SK-N-SH (cell line): ENCODE results near the gene CENPO. TPM values are rescaled to one million over a fixed set of nuclear protein-coding genes. Genes with fewer than 3 reads are reported as not detected.

ENCODE experiments used
- CTCF ChIA-PET: fragments of 300-600, 350-600 bp; formaldehyde crosslinking; extraction: SDS; loops from one replicate; lab custom pipeline; 2021; lab: Yijun Ruan, JAX
- POLR2A ChIA-PET: fragments of 350-600 bp; sonication (Branson Sonifier 250); formaldehyde crosslinking; extraction: SDS; loops from one replicate; lab custom pipeline; 2020; ENCODE audit warnings: antibody characterized with exemption, inconsistent platforms; lab: Yijun Ruan, JAX
- DNase-seq: peaks from one replicate; pipeline ENCODE4 v3.0.0; 2012
- H2AFZ ChIP-seq: fragments of 200-600 bp; sonication (generic); 2 replicates; pipeline ENCODE4 v1.8.1; 2016; ENCODE audit warnings: antibody characterized with exemption, mild to moderate bottlenecking, low read depth
- H3F3A ChIP-seq: fragments of 200-600 bp; sonication (generic); replicated peaks from 2 replicates; pipeline ENCODE3; 2016; ENCODE audit warnings: antibody characterized with exemption, mild to moderate bottlenecking; ENCODE audit not compliant: insufficient read depth
- H3K27ac ChIP-seq, 2 experiments: fragments of 200-500 bp in 1 of 2; fragments of 200-600 bp in 1 of 2; sonication (Bioruptor generic) in 1 of 2; sonication (generic), shearing (Covaris generic) in 1 of 2; 2 replicates each; pipeline versions ENCODE4 v1.5.1 to v1.6.1; 2014 to 2016; ENCODE audit warnings: low read depth in 2 of 2, inconsistent platforms in 1 of 2, low read length in 1 of 2, mild to moderate bottlenecking in 1 of 2, mixed read lengths in 1 of 2
- H3K27me3 ChIP-seq: fragments of 200-600 bp; sonication (generic), shearing (Covaris generic); 2 replicates; pipeline ENCODE4 v1.6.1; 2016; ENCODE audit warnings: mixed run types; ENCODE audit not compliant: insufficient read depth
- H3K36me3 ChIP-seq, 2 experiments: fragments of 200-500 bp in 1 of 2; fragments of 200-600 bp in 1 of 2; sonication (Bioruptor generic) in 1 of 2; sonication (generic) in 1 of 2; replicated peaks in 1 of 2; 2 replicates each; pipeline versions ENCODE3 to v1.5.1; 2014 to 2016; ENCODE audit warnings: low read length in 1 of 2, mild to moderate bottlenecking in 1 of 2; ENCODE audit not compliant: insufficient read depth in 2 of 2, control insufficient read depth in 1 of 2
- H3K4me1 ChIP-seq, 2 experiments: fragments of 200-500 bp in 1 of 2; fragments of 200-600 bp in 1 of 2; sonication (Bioruptor generic) in 1 of 2; sonication (generic), shearing (Covaris generic) in 1 of 2; 2 replicates each; pipeline versions ENCODE4 v1.5.1 to v1.6.1; 2014 to 2016; ENCODE audit warnings: low read depth in 1 of 2, low read length in 1 of 2, mixed run types in 1 of 2; ENCODE audit not compliant: insufficient read depth in 2 of 2, control insufficient read depth in 1 of 2
- H3K4me2 ChIP-seq: fragments of 200-600 bp; sonication (generic), shearing (Covaris generic); 2 replicates; pipeline ENCODE4 v1.6.1; 2017; ENCODE audit warnings: mixed run types
- H3K4me3 ChIP-seq, 2 experiments: fragments of 200-500 bp in 1 of 2; fragments of 200-600 bp in 1 of 2; sonication (Bioruptor generic) in 1 of 2; sonication (generic), shearing (Covaris generic) in 1 of 2; 2 replicates each; pipeline versions ENCODE4 v1.5.1 to v1.8.1; 2014 to 2016; ENCODE audit warnings: low read depth in 2 of 2, inconsistent platforms in 1 of 2, low read length in 1 of 2, mild to moderate bottlenecking in 1 of 2, mixed read lengths in 1 of 2, moderate library complexity in 1 of 2
- H3K79me2 ChIP-seq: fragments of 200-600 bp; sonication (generic); 2 replicates; pipeline ENCODE4 v1.8.1; 2017; ENCODE audit warnings: mild to moderate bottlenecking; ENCODE audit not compliant: insufficient read depth
- H3K9ac ChIP-seq: fragments of 200-600 bp; sonication (generic); 2 replicates; pipeline ENCODE4 v1.6.1; 2017; ENCODE audit warnings: mixed run types
- H3K9me2 ChIP-seq: fragments of 200-600 bp; sonication (generic); 2 replicates; pipeline ENCODE4 v1.6.1; 2017; ENCODE audit warnings: mixed run types
- H3K9me3 ChIP-seq: fragments of 200-600 bp; sonication (generic); 2 replicates; pipeline ENCODE4 v1.6.1; 2017; ENCODE audit warnings: mixed run types, mild to moderate bottlenecking, moderate library complexity
- H4K20me1 ChIP-seq: fragments of 200-600 bp; sonication (generic); 2 replicates; pipeline ENCODE4 v1.6.1; 2017; ENCODE audit warnings: mild to moderate bottlenecking, mixed run types; ENCODE audit not compliant: insufficient read depth
- CHD2 ChIP-seq: fragments of 150-350 bp; IDR thresholded peaks from 2 replicates; pipeline ENCODE4 v1.6.1; 2018; ENCODE audit warnings: low read length; ENCODE audit not compliant: partially characterized antibody
- ELF1 ChIP-seq: IDR thresholded peaks from 2 replicates; pipeline ENCODE4 v1.4.0; 2012
- EP300 ChIP-seq, 2 experiments: IDR thresholded peaks; 2 replicates each; pipeline versions ENCODE4 v1.4.0 to v1.6.1; 2012; ENCODE audit warnings: borderline replicate concordance in 1 of 2, low read depth in 1 of 2, low read length in 1 of 2
- GATA2 ChIP-seq: sonication (generic); formaldehyde crosslinking; IDR thresholded peaks from 2 replicates; pipeline ENCODE4 v1.5.0; 2020; ENCODE audit warnings: mild to moderate bottlenecking, missing genetic modification reagents
- JUND ChIP-seq: IDR thresholded peaks from 2 replicates; pipeline ENCODE4 v1.4.0; 2012
- MAX ChIP-seq: IDR thresholded peaks from 2 replicates; pipeline ENCODE4 v1.4.0; 2012; ENCODE audit warnings: low read depth
- NFIC ChIP-seq: IDR thresholded peaks from 2 replicates; pipeline ENCODE4 v1.4.0; 2012; ENCODE audit warnings: borderline replicate concordance
- PBX3 ChIP-seq: IDR thresholded peaks from 2 replicates; pipeline ENCODE4; 2012
- SIN3A ChIP-seq: IDR thresholded peaks from 2 replicates; pipeline ENCODE4 v1.6.1; 2012; ENCODE audit warnings: low read depth, mild to moderate bottlenecking, low read length, moderate library complexity, borderline replicate concordance
- TAF1 ChIP-seq: IDR thresholded peaks from 2 replicates; pipeline ENCODE4 v1.6.1; 2012; ENCODE audit warnings: low read depth, mild to moderate bottlenecking, low read length, moderate library complexity, borderline replicate concordance
- TCF12 ChIP-seq: IDR thresholded peaks from 2 replicates; pipeline ENCODE4 v1.4.0; 2012
- TEAD4 ChIP-seq: IDR thresholded peaks from 2 replicates; pipeline ENCODE4 v1.4.0; 2012; ENCODE audit warnings: mild to moderate bottlenecking, borderline replicate concordance; ENCODE audit not compliant: insufficient read depth
- WGBS: methylation state at CpG from one replicate; pipeline ENCODE4 v1.1.6; 2017; ENCODE audit warnings: low lambda C conversion rate; 5-methylcytosine and 5-hydroxymethylcytosine counted together
- polyA plus RNA-seq, 3 experiments: library from polyadenylated mRNA; depleted of rRNA; stranded (reverse); fragments of >200 nt; gene quantifications; 2 replicates each; pipeline ENCODE4 v1.2.3, GENCODE V29; 2012
- TF ChIP-seq, protein P1 (sequence below): fragments of 150-350 bp; IDR thresholded peaks from 2 replicates; pipeline ENCODE4 v1.6.1; 2016; ENCODE audit warnings: mild to moderate bottlenecking, low read depth, low read length
- TF ChIP-seq, protein P2 (sequence below): fragments of 200-600 bp; sonication (generic); IDR thresholded peaks from 2 replicates; pipeline ENCODE4 v1.6.1; 2017; ENCODE audit warnings: antibody characterized with exemption, mild to moderate bottlenecking, moderate library complexity

The CENPO gene
- polyA plus RNA-seq, 1 of the 3 experiments (the other 2 are of a cell fraction), result 18.3 TPM

GRCh38 chr2:24861500-24861899 is 68.3 kb downstream of the CENPO start:
- peaks cover 0 to under 1% of the 10 kb centered on the region in 2 experiments; a peak in 1 of 4 replicates for H3K4me1 ChIP-seq
- no peak overlapping the region for H3K27ac ChIP-seq
- TF ChIP-seq TAF1, result no peak
- no peak for TF ChIP-seq TCF12
- no peak for TF ChIP-seq GATA2 (CRISPR knock-in tag)
- TF ChIP-seq TEAD4, result no peak
- no peak for TF ChIP-seq PBX3
- TF ChIP-seq MAX, result no peak
- TF ChIP-seq, protein P1, sequence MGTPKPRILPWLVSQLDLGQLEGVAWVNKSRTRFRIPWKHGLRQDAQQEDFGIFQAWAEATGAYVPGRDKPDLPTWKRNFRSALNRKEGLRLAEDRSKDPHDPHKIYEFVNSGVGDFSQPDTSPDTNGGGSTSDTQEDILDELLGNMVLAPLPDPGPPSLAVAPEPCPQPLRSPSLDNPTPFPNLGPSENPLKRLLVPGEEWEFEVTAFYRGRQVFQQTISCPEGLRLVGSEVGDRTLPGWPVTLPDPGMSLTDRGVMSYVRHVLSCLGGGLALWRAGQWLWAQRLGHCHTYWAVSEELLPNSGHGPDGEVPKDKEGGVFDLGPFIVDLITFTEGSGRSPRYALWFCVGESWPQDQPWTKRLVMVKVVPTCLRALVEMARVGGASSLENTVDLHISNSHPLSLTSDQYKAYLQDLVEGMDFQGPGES, result no peak
- TF ChIP-seq EP300 (IDR thresholded peaks at IDR 0.05; ENCODE audit: borderline replicate concordance in 1 of 2, low read depth in 1 of 2, low read length in 1 of 2), result no peak
- no peak for TF ChIP-seq SIN3A
- no peak for TF ChIP-seq NFIC
- TF ChIP-seq ELF1, result no peak
- TF ChIP-seq, all 33 proteins: peak for 0
- 98% methylated on average over 11 of the region's 11 CpGs for WGBS
- H3K4me2 ChIP-seq, result no peak overlapping the region
- H3K36me3 ChIP-seq, result no peaks in the 10 kb centered on the region
- no peaks in the 10 kb centered on the region for H3K79me2 ChIP-seq
- POLR2A ChIA-PET, result no interaction called here
- no peaks in the 10 kb centered on the region for H3F3A ChIP-seq
- H3K9ac ChIP-seq, result no peak overlapping the region
- H3K9me3 ChIP-seq, result no peaks in the 10 kb centered on the region
- no peaks in the 10 kb centered on the region for H3K9me2 ChIP-seq
- no peaks in the 10 kb centered on the region for H3K27me3 ChIP-seq
- H4K20me1 ChIP-seq, result no peaks in the 10 kb centered on the region
- CTCF ChIA-PET, result no interaction called here
- DNase-seq, result no peak
- H2AFZ ChIP-seq, result no peak overlapping the region
- no peak overlapping the region for H3K4me3 ChIP-seq

DNA sequence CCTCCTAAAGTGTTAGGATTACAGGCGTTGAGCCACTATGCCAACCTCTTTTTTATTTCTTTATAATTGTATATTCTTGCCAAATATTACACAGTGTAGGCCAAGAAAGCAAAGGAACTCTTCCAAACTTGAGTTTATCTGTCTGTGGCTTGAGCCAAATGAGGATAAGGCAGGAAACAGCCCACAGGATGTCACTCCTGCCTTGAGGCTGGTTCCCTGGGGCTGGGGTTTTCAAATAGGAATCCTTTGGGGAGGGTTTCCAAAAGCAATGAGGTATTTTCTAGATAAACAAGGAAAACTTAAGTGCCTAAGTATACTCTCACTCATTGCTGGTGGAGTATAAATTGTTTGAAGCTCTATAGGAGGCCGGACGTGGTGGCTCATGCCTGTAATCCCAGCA is 70.4 kb downstream of the CENPO start:
- CTCF ChIA-PET, result interaction anchor here (1.5 to 1.6 kb wide), 2 partner anchors 9 to 58 kb away, joined by 3 to 4 read pairs; no protein-coding TSS in a partner anchor
- TF ChIP-seq CHD2 (no peak), EP300 (IDR thresholded peaks at IDR 0.05; ENCODE audit: borderline replicate concordance in 1 of 2, low read depth in 1 of 2, low read length in 1 of 2) (no peak), ELF1 (no peak), JUND (no peak), TEAD4 (no peak)
- TF ChIP-seq, protein P2, sequence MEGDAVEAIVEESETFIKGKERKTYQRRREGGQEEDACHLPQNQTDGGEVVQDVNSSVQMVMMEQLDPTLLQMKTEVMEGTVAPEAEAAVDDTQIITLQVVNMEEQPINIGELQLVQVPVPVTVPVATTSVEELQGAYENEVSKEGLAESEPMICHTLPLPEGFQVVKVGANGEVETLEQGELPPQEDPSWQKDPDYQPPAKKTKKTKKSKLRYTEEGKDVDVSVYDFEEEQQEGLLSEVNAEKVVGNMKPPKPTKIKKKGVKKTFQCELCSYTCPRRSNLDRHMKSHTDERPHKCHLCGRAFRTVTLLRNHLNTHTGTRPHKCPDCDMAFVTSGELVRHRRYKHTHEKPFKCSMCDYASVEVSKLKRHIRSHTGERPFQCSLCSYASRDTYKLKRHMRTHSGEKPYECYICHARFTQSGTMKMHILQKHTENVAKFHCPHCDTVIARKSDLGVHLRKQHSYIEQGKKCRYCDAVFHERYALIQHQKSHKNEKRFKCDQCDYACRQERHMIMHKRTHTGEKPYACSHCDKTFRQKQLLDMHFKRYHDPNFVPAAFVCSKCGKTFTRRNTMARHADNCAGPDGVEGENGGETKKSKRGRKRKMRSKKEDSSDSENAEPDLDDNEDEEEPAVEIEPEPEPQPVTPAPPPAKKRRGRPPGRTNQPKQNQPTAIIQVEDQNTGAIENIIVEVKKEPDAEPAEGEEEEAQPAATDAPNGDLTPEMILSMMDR, result no peak
- no peak for DNase-seq

More for the DNA sequence above, 70.4 kb downstream of the CENPO start:
- no peaks in the 10 kb centered on the region for H3K79me2 ChIP-seq
- no peak overlapping the region for H3K4me3 ChIP-seq
- no peaks in the 10 kb centered on the region for H3K9me3 ChIP-seq
- POLR2A ChIA-PET, result no interaction called here
- no peaks in the 10 kb centered on the region; a peak in 1 of 4 replicates for H3K4me1 ChIP-seq
- H3K9ac ChIP-seq, result no peak overlapping the region
- H3K27me3 ChIP-seq, result no peaks in the 10 kb centered on the region
- no peak overlapping the region for H2AFZ ChIP-seq
- H4K20me1 ChIP-seq, result no peaks in the 10 kb centered on the region
- H3K9me2 ChIP-seq, result no peaks in the 10 kb centered on the region
- no peaks in the 10 kb centered on the region for H3F3A ChIP-seq
- 100% methylated on average over 3 of the region's 3 CpGs for WGBS
- no peak overlapping the region for H3K27ac ChIP-seq
- H3K4me2 ChIP-seq, result no peak overlapping the region
- no peaks in the 10 kb centered on the region for H3K36me3 ChIP-seq
